Transverse colon (tissue), 4 donors: Measurements from ENCODE around the gene ACSS3.

Experiments used
- CTCF ChIP-seq, 5 experiments: fragments of 200-600 bp in 3 of 5; fragments of 450-650 bp in 2 of 5; sonication (generic) in 3 of 5; IDR thresholded peaks; 1 replicate in 2 of 5; 2 replicates in 3 of 5; pipeline ENCODE4 v1.5.1; 2016 to 2017; ENCODE audit warnings: antibody characterized with exemption in 5 of 5, inconsistent platforms in 3 of 5, mild to moderate bottlenecking in 2 of 5, moderate library complexity in 1 of 5
- POLR2A ChIP-seq: fragments of 450-650 bp; IDR thresholded peaks from one replicate; pipeline ENCODE4 v1.6.1; 2016; ENCODE audit warnings: antibody characterized with exemption, mild to moderate bottlenecking, moderate library complexity
- POLR2AphosphoS5 ChIP-seq, 3 donors: sonication (generic); formaldehyde crosslinking; IDR thresholded peaks; one replicate each; pipeline ENCODE4 v1.6.1; 2016; ENCODE audit warnings: antibody characterized with exemption in 3 of 3

- TF ChIP-seq POLR2A: no peak
- no peak for TF ChIP-seq CTCF (IDR thresholded peaks at IDR 0.05)
- no peak for TF ChIP-seq POLR2AphosphoS5 (IDR thresholded peaks at IDR 0.05)
These were observed 226.1 kb downstream of the ACSS3 start for GRCh38 chr12:81303935-81304334.
